ENCODE measurements around the gene PHETA1. TPM values are rescaled to one million over a fixed set of nuclear protein-coding genes. Genes with fewer than 3 reads are reported as not detected.

The PHETA1 gene
- total and polyA plus RNA-seq, 2 of the 13 experiments (the other 11 are each of a cell fraction or from before 2014, with no cell fraction given): 11.3 to 20.8 TPM

DNA sequence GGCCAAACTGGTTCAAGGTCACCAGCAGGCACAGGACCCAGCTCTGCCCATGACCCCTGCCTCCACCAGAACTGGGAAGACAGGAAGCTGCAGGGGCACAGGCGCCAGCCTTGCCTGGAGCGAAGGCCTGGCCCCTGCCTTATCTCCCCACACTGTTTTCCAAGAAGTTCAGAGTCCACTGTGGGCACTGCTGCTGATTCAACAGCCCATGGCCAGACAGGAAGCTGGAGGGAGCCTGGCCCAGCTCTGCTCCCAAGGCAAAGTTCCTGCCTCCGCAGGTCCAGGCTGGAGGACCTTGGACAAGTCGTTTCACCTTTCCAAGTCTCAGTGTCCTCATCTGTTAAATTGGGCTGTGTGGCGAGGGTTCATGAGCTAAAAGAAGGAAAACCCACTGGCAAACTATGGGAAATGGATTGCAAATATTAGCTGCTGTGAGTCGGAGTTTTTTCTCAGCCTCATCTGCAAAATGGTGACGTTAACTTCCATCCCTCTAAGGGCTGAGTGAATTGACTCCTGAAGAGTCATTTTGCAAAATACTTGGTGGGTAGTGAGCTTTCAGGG is 1.2 kb downstream of the PHETA1 start (continued):
- TF ChIP-seq, protein P1, sequence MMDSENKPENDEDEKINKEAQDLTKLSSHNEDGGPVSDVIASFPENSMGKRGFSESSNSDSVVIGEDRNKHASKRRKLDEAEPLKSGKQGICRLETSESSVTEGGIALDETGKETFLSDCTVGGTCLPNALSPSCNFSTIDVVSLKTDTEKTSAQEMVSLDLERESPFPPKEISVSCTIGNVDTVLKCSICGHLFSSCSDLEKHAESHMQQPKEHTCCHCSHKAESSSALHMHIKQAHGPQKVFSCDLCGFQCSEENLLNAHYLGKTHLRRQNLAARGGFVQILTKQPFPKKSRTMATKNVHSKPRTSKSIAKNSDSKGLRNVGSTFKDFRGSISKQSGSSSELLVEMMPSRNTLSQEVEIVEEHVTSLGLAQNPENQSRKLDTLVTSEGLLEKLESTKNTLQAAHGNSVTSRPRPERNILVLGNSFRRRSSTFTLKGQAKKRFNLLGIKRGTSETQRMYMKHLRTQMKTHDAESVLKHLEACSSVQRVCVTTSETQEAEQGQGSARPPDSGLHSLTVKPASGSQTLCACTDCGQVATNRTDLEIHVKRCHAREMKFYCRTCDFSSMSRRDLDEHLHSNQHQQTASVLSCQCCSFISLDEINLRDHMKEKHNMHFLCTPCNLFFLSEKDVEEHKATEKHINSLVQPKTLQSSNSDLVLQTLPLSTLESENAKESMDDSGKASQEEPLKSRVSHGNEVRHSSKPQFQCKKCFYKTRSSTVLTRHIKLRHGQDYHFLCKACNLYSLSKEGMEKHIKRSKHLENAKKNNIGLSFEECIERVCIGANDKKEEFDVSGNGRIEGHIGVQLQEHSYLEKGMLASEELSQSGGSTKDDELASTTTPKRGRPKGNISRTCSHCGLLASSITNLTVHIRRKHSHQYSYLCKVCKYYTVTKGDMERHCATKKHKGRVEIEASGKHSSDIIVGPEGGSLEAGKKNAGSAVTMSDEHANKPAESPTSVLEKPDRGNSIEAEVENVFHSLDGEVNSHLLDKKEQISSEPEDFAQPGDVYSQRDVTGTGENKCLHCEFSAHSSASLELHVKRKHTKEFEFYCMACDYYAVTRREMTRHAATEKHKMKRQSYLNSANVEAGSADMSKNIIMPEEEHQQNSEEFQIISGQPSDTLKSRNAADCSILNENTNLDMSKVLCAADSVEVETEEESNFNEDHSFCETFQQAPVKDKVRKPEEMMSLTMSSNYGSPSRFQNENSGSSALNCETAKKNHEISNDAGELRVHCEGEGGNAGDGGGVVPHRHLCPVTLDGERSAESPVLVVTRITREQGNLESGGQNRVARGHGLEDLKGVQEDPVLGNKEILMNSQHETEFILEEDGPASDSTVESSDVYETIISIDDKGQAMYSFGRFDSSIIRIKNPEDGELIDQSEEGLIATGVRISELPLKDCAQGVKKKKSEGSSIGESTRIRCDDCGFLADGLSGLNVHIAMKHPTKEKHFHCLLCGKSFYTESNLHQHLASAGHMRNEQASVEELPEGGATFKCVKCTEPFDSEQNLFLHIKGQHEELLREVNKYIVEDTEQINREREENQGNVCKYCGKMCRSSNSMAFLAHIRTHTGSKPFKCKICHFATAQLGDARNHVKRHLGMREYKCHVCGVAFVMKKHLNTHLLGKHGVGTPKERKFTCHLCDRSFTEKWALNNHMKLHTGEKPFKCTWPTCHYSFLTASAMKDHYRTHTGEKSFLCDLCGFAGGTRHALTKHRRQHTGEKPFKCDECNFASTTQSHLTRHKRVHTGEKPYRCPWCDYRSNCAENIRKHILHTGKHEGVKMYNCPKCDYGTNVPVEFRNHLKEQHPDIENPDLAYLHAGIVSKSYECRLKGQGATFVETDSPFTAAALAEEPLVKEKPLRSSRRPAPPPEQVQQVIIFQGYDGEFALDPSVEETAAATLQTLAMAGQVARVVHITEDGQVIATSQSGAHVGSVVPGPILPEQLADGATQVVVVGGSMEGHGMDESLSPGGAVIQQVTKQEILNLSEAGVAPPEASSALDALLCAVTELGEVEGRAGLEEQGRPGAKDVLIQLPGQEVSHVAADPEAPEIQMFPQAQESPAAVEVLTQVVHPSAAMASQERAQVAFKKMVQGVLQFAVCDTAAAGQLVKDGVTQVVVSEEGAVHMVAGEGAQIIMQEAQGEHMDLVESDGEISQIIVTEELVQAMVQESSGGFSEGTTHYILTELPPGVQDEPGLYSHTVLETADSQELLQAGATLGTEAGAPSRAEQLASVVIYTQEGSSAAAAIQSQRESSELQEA (CRISPR knock-in tag; IDR thresholded peaks at IDR 0.05; ENCODE audit: not compliant biosample characterization): peak; percentile 40
- peak; percentile 92 for TF ChIP-seq NCOA2 (CRISPR knock-in tag; IDR thresholded peaks at IDR 0.05)
- TF ChIP-seq PLSCR1 (CRISPR knock-in tag; IDR thresholded peaks at IDR 0.05; ENCODE audit: borderline replicate concordance): no peak
- TF ChIP-seq, protein P2, sequence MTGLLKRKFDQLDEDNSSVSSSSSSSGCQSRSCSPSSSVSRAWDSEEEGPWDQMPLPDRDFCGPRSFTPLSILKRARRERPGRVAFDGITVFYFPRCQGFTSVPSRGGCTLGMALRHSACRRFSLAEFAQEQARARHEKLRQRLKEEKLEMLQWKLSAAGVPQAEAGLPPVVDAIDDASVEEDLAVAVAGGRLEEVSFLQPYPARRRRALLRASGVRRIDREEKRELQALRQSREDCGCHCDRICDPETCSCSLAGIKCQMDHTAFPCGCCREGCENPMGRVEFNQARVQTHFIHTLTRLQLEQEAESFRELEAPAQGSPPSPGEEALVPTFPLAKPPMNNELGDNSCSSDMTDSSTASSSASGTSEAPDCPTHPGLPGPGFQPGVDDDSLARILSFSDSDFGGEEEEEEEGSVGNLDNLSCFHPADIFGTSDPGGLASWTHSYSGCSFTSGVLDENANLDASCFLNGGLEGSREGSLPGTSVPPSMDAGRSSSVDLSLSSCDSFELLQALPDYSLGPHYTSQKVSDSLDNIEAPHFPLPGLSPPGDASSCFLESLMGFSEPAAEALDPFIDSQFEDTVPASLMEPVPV (CRISPR knock-in tag; IDR thresholded peaks at IDR 0.05): no peak
- TF ChIP-seq NFE2 (CRISPR knock-in tag; IDR thresholded peaks at IDR 0.05): no peak
- TF ChIP-seq, protein P3, sequence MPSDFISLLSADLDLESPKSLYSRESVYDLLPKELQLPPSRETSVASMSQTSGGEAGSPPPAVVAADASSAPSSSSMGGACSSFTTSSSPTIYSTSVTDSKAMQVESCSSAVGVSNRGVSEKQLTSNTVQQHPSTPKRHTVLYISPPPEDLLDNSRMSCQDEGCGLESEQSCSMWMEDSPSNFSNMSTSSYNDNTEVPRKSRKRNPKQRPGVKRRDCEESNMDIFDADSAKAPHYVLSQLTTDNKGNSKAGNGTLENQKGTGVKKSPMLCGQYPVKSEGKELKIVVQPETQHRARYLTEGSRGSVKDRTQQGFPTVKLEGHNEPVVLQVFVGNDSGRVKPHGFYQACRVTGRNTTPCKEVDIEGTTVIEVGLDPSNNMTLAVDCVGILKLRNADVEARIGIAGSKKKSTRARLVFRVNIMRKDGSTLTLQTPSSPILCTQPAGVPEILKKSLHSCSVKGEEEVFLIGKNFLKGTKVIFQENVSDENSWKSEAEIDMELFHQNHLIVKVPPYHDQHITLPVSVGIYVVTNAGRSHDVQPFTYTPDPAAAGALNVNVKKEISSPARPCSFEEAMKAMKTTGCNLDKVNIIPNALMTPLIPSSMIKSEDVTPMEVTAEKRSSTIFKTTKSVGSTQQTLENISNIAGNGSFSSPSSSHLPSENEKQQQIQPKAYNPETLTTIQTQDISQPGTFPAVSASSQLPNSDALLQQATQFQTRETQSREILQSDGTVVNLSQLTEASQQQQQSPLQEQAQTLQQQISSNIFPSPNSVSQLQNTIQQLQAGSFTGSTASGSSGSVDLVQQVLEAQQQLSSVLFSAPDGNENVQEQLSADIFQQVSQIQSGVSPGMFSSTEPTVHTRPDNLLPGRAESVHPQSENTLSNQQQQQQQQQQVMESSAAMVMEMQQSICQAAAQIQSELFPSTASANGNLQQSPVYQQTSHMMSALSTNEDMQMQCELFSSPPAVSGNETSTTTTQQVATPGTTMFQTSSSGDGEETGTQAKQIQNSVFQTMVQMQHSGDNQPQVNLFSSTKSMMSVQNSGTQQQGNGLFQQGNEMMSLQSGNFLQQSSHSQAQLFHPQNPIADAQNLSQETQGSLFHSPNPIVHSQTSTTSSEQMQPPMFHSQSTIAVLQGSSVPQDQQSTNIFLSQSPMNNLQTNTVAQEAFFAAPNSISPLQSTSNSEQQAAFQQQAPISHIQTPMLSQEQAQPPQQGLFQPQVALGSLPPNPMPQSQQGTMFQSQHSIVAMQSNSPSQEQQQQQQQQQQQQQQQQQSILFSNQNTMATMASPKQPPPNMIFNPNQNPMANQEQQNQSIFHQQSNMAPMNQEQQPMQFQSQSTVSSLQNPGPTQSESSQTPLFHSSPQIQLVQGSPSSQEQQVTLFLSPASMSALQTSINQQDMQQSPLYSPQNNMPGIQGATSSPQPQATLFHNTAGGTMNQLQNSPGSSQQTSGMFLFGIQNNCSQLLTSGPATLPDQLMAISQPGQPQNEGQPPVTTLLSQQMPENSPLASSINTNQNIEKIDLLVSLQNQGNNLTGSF (CRISPR knock-in tag; IDR thresholded peaks at IDR 0.05): no peak
- TF ChIP-seq ZNF704 (CRISPR knock-in tag; IDR thresholded peaks at IDR 0.05; ENCODE audit: borderline replicate concordance): no peak
- peak; percentile 37; the same call in 1 of the 2 replicates for TF ChIP-seq KMT2A (CRISPR knock-in tag; IDR thresholded peaks at IDR 0.05)
- peak; percentile 99 for TF ChIP-seq RXRA (CRISPR knock-in tag; IDR thresholded peaks at IDR 0.05)
- no peak for TF ChIP-seq ZNF138 (CRISPR knock-in tag; IDR thresholded peaks at IDR 0.05; ENCODE audit: low read depth)
